ENCODE results near the gene AFF3.
"Not testable (repeated sequence)": the region's sequence is repeated elsewhere in the genome, so short reads cannot be mapped to it uniquely, and the experiment has no call there.

- not testable (repeated sequence) for TF ChIP-seq EP300, POLR2A (IDR thresholded peaks at IDR 0.05)
- TF ChIP-seq, protein P1, sequence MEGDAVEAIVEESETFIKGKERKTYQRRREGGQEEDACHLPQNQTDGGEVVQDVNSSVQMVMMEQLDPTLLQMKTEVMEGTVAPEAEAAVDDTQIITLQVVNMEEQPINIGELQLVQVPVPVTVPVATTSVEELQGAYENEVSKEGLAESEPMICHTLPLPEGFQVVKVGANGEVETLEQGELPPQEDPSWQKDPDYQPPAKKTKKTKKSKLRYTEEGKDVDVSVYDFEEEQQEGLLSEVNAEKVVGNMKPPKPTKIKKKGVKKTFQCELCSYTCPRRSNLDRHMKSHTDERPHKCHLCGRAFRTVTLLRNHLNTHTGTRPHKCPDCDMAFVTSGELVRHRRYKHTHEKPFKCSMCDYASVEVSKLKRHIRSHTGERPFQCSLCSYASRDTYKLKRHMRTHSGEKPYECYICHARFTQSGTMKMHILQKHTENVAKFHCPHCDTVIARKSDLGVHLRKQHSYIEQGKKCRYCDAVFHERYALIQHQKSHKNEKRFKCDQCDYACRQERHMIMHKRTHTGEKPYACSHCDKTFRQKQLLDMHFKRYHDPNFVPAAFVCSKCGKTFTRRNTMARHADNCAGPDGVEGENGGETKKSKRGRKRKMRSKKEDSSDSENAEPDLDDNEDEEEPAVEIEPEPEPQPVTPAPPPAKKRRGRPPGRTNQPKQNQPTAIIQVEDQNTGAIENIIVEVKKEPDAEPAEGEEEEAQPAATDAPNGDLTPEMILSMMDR (IDR thresholded peaks at IDR 0.05): not testable (repeated sequence)
These were observed 214.6 kb downstream of the AFF3 start for GRCh38 chr2:99927690-99928207.
